Eye (tissue), 1 donor: ENCODE results near the gene LCT.
"Not testable (repeated sequence)": the region's sequence is repeated elsewhere in the genome, so short reads cannot be mapped to it uniquely, and the experiment has no call there.

Experiments used
- DNase-seq: peaks from one replicate; pipeline ENCODE4 v3.0.0-alpha.2; 2015

The LCT gene

GRCh38 chr2:135796606-135797005, 40.4 kb downstream of the LCT start:
- no peak for DNase-seq

- not testable (repeated sequence) for DNase-seq
Measured at GRCh38 chr2:135795641-135796040, 41.3 kb downstream of the LCT start.

GRCh38 chr2:135792401-135793150, 44.4 kb downstream of the LCT start:
- no peak for DNase-seq

GRCh38 chr2:135791418-135792190, 45.4 kb downstream of the LCT start:
- no peak for DNase-seq

GRCh38 chr2:135790423-135790822, 46.6 kb downstream of the LCT start:
- DNase-seq: no peak

GRCh38 chr2:135786823-135787222, 50.2 kb downstream of the LCT start:
- no peak for DNase-seq

- DNase-seq: no peak
Measured at GRCh38 chr2:135785032-135785431, 52.0 kb downstream of the LCT start.

GRCh38 chr2:135783439-135783838, 53.5 kb downstream of the LCT start:
- no peak for DNase-seq

GRCh38 chr2:135782231-135782630, 54.8 kb downstream of the LCT start:
- DNase-seq: no peak

GRCh38 chr2:135776367-135776766, 60.6 kb downstream of the LCT start:
- DNase-seq: no peak

GRCh38 chr2:135775420-135775819, 61.6 kb downstream of the LCT start:
- DNase-seq: no peak

GRCh38 chr2:135773917-135774316, 63.1 kb downstream of the LCT start:
- no peak for DNase-seq

- no peak for DNase-seq
Measured at GRCh38 chr2:135773319-135773718, 63.7 kb downstream of the LCT start.

GRCh38 chr2:135768863-135769262, 68.1 kb downstream of the LCT start:
- DNase-seq: no peak

- no peak for DNase-seq
Measured at GRCh38 chr2:135762530-135762929, 74.5 kb downstream of the LCT start.

- no peak for DNase-seq
Measured at GRCh38 chr2:135762022-135762421, 75.0 kb downstream of the LCT start.

GRCh38 chr2:135756692-135757091, 80.3 kb downstream of the LCT start:
- DNase-seq: no peak

- no peak for DNase-seq
Measured at GRCh38 chr2:135755573-135755972, 81.4 kb downstream of the LCT start.

GRCh38 chr2:135745545-135745944, 91.4 kb downstream of the LCT start:
- DNase-seq: no peak

GRCh38 chr2:135744760-135745314, 92.1 kb downstream of the LCT start:
- DNase-seq: peak; percentile 12

GRCh38 chr2:135743860-135744259, 93.1 kb downstream of the LCT start:
- DNase-seq: peak; percentile 58

- DNase-seq: peak; percentile 89
Measured at GRCh38 chr2:135742325-135742757, 94.6 kb downstream of the LCT start.

- DNase-seq: peak; percentile 99
Measured at GRCh38 chr2:135741395-135742324, 95.3 kb downstream of the LCT start, which contains the start of gene UBXN4. UBXN4 (plus strand) TSS chr2:135741855; CDS start chr2:135741930, 75 bp downstream.
